Stimulated activated CD4-positive, alpha-beta T cell treated with anti-CD3 and anti-CD28 coated beads, Interleukin-12 subunit alpha, Interleukin-12 subunit beta, amount 100 ng/mL, for 4 hours (primary cell): ENCODE results near the gene ODC1.

ENCODE experiments used
- DNase-seq: peaks from one replicate; pipeline ENCODE4 v3.0.0-alpha.2; 2020

Gene ODC1

GRCh38 chr2:10433264-10433946 lies 14.7 kb downstream of the ODC1 start:
- DNase-seq = no peak

- no peak for DNase-seq
Measured at GRCh38 chr2:10432311-10433181, 15.6 kb downstream of the ODC1 start.

DNA sequence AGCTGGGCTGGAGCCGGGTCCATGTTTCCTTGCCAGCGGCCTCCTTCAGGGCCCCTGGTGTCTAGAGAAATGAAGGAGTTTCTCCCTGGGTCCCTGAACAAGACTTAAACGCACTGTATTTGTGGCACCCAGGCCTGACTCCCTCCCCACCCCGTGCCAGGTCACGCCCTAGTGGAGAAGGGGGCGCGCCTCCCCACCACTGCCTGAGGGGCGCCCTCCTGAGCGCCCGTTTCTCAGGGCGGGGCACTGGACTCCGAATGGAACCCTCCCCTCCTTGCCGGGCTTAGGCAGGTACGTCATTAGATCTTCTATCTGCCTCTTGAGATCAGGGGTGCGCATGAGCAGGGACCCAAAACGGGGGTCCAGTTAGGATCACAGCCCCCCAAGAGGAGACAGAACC lies 16.3 kb downstream of the ODC1 start:
- DNase-seq = no peak

- DNase-seq = no peak
Measured at GRCh38 chr2:10430886-10431622, 17.1 kb downstream of the ODC1 start.

DNA sequence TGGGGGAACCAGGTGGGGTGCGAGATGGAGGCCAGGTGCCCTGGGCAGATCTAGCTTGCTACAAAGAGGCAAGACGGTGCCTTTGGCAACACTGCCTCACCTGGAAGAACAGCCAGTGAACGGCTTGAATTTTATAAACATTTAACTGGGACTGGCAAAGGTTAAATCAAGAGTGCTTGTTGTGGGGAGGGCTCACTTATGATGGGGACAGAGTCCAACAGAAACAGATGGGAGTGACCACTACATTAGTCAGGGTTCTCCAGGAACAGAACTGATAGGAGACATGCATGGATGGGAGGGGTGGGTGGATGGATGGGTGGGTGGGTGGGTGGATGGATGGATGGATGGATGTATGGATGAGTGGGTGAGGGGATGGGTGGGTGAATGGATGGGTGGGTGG lies 19.2 kb downstream of the ODC1 start:
- no peak for DNase-seq

GRCh38 chr2:10428355-10428754 lies 19.8 kb downstream of the ODC1 start:
- no peak for DNase-seq

- DNase-seq = no peak
Measured at GRCh38 chr2:10427618-10427949, 20.5 kb downstream of the ODC1 start.

DNA sequence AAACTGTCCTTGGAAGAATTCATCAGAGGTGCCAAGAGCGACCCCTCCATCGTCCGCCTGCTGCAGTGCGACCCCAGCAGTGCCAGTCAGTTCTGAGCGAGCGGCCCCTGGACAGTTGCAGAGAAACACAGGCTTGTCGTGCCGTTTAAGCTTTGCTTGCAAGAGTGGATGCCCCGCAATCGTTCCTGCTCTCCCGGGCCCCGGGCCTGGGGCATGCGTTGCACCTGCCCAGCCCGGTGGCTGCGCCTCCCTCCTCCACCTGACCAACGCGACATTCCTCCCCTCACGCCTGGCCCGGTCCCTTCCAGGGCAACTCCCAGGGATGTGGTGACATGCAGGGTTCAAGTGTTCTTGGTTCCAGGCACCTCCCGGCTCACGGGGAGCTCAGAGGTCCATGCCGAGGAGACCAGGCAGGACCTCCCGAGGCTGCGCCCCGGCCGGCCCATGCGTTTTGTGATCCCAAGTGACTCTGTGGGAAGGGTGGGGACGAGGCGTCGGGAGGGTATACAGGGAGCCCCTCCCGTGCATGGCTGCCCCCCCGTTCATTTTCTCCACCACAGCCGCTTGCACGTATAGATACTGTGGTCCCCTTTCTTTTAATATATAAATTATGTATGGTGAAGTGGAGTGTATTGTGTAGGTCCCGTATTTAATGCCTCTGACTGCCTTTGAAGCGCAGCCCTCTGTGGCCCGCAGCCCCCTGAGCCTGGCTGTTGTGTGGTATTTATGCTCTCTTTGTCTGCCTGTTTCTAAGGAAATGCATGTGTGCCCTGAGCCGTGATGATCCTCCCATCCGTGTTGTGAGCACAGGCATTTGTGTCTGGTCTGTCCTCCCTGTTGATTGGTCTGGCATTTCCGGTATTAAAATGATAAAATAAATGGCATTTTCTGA lies 21.2 kb downstream of the ODC1 start:
- DNase-seq = no peak

DNA sequence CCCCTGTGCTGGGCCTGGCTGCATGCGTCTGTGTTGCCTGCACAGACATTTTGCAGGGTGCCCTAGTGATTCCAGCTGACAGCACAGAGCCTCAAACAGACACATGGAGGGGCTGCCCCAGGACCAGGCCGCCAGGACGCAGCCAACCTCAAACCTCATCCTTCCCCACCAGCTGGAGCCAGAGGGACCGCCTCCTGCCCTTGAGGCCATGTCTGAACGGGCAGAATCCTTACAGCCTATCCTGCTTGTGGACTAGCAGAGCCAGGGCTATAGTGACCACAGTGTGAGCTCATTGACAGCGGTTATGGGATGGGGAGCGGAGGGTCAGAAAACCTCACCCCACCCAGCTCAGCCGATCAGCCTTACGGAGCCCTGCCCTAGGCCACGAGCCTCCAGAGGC lies 22.4 kb downstream of the ODC1 start:
- no peak for DNase-seq

DNA sequence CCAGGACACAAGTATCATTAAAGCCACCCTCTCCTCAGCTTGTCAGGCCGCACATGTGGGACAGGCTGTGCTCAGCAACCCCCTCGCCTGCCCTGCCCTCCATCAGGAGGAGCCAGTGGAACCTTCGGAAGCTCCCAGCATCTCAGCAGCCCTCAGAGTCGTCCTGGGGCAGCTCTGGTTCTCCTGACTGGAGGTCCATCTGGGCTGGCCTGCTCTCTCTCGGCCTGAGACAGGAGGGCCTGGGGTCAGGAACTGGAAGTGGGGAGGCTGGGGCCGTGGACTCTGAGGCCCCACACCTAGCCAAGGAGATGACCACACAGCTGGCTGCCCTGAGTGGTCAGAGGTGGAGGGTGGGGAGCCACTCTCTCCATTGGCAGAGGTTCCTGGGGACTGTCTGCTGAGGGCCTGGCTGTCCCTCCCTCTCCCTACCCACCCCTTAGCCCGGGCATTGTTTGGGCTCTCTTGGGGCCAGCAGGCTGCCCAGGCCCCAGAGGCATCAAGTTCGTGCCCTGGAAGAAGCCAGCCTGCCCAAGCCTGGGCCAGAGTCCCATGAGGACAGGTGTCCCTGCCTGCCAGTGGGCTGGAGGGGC lies 23.1 kb downstream of the ODC1 start:
- DNase-seq = no peak

GRCh38 chr2:10424051-10424450 lies 24.1 kb downstream of the ODC1 start:
- DNase-seq = no peak

- no peak for DNase-seq
Measured at GRCh38 chr2:10423400-10423774, 24.7 kb downstream of the ODC1 start.

- DNase-seq = no peak
Measured at GRCh38 chr2:10422732-10423399, 25.3 kb downstream of the ODC1 start.

- DNase-seq = no peak
Measured at GRCh38 chr2:10422251-10422650, 25.9 kb downstream of the ODC1 start.

DNA sequence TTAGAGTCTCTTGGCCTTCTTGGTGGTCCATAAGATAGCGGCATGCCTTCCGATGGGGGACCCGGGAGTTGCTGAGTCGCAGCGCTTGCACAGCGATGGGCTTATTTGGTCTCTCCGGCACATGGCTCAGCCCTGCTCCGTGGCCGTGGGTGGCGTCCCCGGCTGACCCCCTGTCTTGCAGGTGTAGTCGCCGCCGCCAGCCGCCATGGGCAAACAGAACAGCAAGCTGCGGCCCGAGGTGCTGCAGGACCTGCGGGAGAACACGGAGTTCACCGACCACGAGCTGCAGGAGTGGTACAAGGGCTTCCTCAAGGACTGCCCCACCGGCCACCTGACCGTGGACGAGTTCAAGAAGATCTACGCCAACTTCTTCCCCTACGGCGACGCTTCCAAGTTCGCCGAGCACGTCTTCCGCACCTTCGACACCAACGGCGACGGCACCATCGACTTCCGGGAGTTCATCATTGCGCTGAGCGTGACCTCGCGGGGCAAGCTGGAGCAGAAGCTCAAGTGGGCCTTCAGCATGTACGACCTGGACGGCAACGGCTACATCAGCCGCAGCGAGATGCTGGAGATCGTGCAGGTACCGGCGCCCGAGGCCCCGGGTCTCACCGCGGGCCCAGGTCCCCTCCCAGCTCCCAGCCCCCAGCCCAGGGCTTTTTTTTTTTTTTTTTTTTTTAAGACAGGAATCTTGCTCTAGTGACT lies 28.4 kb downstream of the ODC1 start:
- no peak for DNase-seq

- no peak for DNase-seq
Measured at GRCh38 chr2:10417551-10418335, 30.4 kb downstream of the ODC1 start.

DNA sequence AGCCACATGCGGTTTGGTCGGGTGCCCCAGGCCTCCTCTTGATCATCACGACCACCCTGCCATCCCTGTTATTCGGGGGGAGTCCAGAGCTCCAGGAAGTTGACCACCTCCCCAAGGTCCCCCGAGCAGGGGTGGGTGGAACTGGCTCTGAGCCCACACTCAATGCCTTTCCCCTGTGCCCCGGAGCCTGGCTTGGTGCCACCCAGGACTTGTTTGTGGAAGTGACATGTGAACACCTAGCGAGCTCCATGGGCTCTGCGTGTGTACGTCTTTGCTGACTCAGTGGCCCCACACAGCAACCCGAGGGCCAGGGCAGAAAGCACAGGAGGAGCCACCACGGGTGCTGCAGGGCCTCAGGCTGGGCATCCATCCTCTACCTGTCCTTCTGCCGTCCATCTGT lies 32.5 kb downstream of the ODC1 start:
- no peak for DNase-seq

DNA sequence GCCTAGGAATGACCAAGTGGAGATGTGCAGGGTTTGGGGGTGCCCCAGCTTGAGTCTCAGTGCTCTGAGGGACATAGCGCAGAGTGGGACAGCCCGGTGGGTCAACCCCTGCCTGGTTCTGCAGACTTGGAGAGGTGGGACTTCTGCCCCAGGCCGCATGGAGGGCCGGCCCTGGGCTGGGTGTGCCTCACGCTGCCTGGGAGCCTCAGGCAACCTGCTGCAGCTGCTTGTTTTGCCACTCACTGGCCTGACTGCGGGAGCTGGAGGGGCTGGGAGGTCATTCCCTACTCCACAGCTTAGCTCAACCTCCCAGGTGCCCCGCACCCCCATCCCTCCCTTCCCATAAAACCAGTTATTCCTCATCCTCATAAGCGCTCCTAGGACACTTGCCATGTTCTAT lies 33.1 kb downstream of the ODC1 start:
- DNase-seq = no peak

GRCh38 chr2:10414591-10414990 lies 33.5 kb downstream of the ODC1 start:
- DNase-seq = no peak

DNA sequence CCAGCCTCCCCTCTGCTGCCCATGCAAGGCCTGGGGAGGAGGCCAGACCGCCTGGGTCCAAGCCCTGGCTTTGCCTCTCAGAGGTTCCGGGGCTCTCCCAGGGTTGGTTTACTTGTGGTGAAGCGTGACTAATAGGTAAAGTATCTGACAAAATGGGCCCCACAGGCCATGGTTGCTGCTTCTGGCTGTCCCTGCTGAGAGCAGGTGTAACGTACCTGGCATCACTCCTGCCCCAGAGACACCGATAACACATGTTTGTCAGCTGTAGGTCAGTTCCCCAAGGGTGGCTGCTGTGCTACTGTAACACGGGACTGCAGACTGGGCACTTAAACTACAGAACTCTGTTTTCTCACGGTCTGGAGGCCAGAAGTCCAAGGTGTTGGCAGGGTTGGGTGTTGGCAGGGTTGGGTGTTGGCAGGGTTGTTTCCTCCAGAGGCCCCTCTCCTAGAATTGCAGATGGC lies 34.1 kb downstream of the ODC1 start:
- DNase-seq = no peak
